H1 (cell line): ENCODE results near the gene MAN1C1. TPM values are rescaled to one million over a fixed set of nuclear protein-coding genes. Genes with fewer than 3 reads are reported as not detected.

ENCODE experiments used
- CTCF ChIA-PET: fragments of 300-600 bp; sonication (Branson Sonifier 250); formaldehyde crosslinking; loops from one replicate; lab custom pipeline; 2021; ENCODE audit not compliant: partially characterized antibody; lab: Charles Lee
- POLR2A ChIA-PET: fragments of 300-600 bp; sonication (Branson Sonifier 250); formaldehyde crosslinking; loops from one replicate; lab custom pipeline; 2021; ENCODE audit warnings: inconsistent platforms; ENCODE audit not compliant: partially characterized antibody; lab: Charles Lee
- DNase-seq, 2 experiments: peaks; one replicate each; pipeline versions ENCODE4 v3.0.0 to v3.0.0-alpha.2; 2010 to 2022; ENCODE audit warnings: low spot score in 2 of 2, low read depth in 1 of 2, mixed read lengths in 1 of 2
- FAIRE-seq: peaks from 2 replicates; lab custom pipeline; 2011; peaks lifted over from hg19 to GRCh38; lab: Jason Lieb, UNC
- H2AFZ ChIP-seq: 2 replicates; pipeline ENCODE4 v1.8.1; 2012; ENCODE audit warnings: low read length, inconsistent platforms
- H2AK5ac ChIP-seq: 2 replicates; pipeline ENCODE4 v1.6.1; 2013; ENCODE audit warnings: low read depth, low read length
- H2BK120ac ChIP-seq: replicated peaks from 2 replicates; pipeline ENCODE3; 2013; ENCODE audit warnings: low read depth, low read length, inconsistent platforms
- H2BK12ac ChIP-seq: 2 replicates; pipeline ENCODE4 v1.6.1; 2013; ENCODE audit warnings: low read depth, low read length
- H2BK15ac ChIP-seq: 2 replicates; pipeline ENCODE4 v1.6.1; 2013; ENCODE audit warnings: low read length
- H2BK20ac ChIP-seq: 2 replicates; pipeline ENCODE4 v1.6.1; 2013; ENCODE audit warnings: low read length
- H2BK5ac ChIP-seq: 2 replicates; pipeline ENCODE4 v1.6.1; 2013; ENCODE audit warnings: low read depth, low read length
- H3K14ac ChIP-seq: 2 replicates; pipeline ENCODE4 v1.6.1; 2013; ENCODE audit warnings: inconsistent platforms; ENCODE audit not compliant: insufficient read length
- H3K18ac ChIP-seq: 2 replicates; pipeline ENCODE4 v1.6.1; 2013; ENCODE audit warnings: low read length; ENCODE audit errors: extremely low read depth
- H3K23ac ChIP-seq: 2 replicates; pipeline ENCODE4 v1.6.1; 2013; ENCODE audit warnings: inconsistent platforms; ENCODE audit not compliant: insufficient read length
- H3K23me2 ChIP-seq: 2 replicates; pipeline ENCODE4 v1.6.1; 2013; ENCODE audit warnings: low read depth, low read length
- H3K27ac ChIP-seq: 2 replicates; pipeline ENCODE4 v1.6.1; 2011; ENCODE audit warnings: low read depth, low read length, inconsistent platforms
- H3K27me3 ChIP-seq, 4 experiments: replicated peaks in 1 of 4; 1 replicate in 1 of 4; 2 replicates in 3 of 4; pipeline versions ENCODE4 v1.6.1 to v1.8.1; 2011 to 2013; ENCODE audit warnings: low read length in 3 of 4, mild to moderate bottlenecking in 3 of 4, inconsistent platforms in 2 of 4, mixed read lengths in 2 of 4, moderate library complexity in 1 of 4; ENCODE audit not compliant: control insufficient read depth in 3 of 4, insufficient read depth in 3 of 4; ENCODE audit errors: extremely low read depth in 1 of 4
- H3K36me3 ChIP-seq, 4 experiments: 2 replicates each; pipeline versions ENCODE4 v1.6.1 to v1.8.1; 2011 to 2013; ENCODE audit warnings: mild to moderate bottlenecking in 4 of 4, low read length in 3 of 4, moderate library complexity in 2 of 4, control low read depth in 1 of 4, inconsistent platforms in 1 of 4; ENCODE audit not compliant: insufficient read depth in 4 of 4, control insufficient read depth in 2 of 4
- H3K4ac ChIP-seq: replicated peaks from 2 replicates; pipeline ENCODE3; 2013; ENCODE audit warnings: low read length, low read depth, mixed read lengths, inconsistent platforms; ENCODE audit not compliant: insufficient read length
- H3K4me1 ChIP-seq, 4 experiments: replicated peaks in 1 of 4; 1 replicate in 1 of 4; 2 replicates in 3 of 4; pipeline versions ENCODE4 v1.6.1 to v1.8.1; 2011 to 2013; ENCODE audit warnings: low read length in 3 of 4, inconsistent platforms in 2 of 4, mixed read lengths in 1 of 4; ENCODE audit not compliant: insufficient read depth in 4 of 4, control insufficient read depth in 3 of 4
- H3K4me2 ChIP-seq, 2 experiments: 2 replicates each; pipeline versions ENCODE4 v1.6.1 to v1.8.1; 2011 to 2013; ENCODE audit warnings: low read depth in 2 of 2, low read length in 2 of 2, control low read depth in 1 of 2, inconsistent platforms in 1 of 2, mild to moderate bottlenecking in 1 of 2; ENCODE audit not compliant: insufficient read depth in 1 of 2
- H3K4me3 ChIP-seq, 4 experiments: fragments of 200-600, 300-600 bp in 1 of 4; sonication (generic), shearing (Covaris generic), sonication (Bioruptor Twin) in 1 of 4; 2 replicates each; pipeline versions ENCODE4 v1.5.1 to v1.8.1; 2011 to 2016; ENCODE audit warnings: low read length in 4 of 4, low read depth in 3 of 4, control low read depth in 2 of 4, inconsistent platforms in 2 of 4, mild to moderate bottlenecking in 2 of 4, mixed read lengths in 1 of 4, moderate library complexity in 1 of 4; ENCODE audit not compliant: insufficient read depth in 2 of 4; ENCODE audit errors: extremely low read depth in 1 of 4
- H3K56ac ChIP-seq: replicated peaks from 2 replicates; pipeline ENCODE3; 2013; ENCODE audit warnings: low read depth, mild to moderate bottlenecking, mixed read lengths, low read length, inconsistent platforms; ENCODE audit not compliant: insufficient read length
- H3K79me1 ChIP-seq: 2 replicates; pipeline ENCODE4 v1.6.1; 2013; ENCODE audit warnings: low read depth, low read length, control low read depth
- H3K79me2 ChIP-seq, 2 experiments: 2 replicates each; pipeline versions ENCODE4 v1.6.1 to v1.8.1; 2012 to 2013; ENCODE audit warnings: low read length in 2 of 2, mild to moderate bottlenecking in 2 of 2, inconsistent platforms in 1 of 2; ENCODE audit not compliant: insufficient read depth in 2 of 2, control insufficient read depth in 1 of 2
- H3K9ac ChIP-seq, 4 experiments: replicated peaks in 1 of 4; 1 replicate in 1 of 4; 2 replicates in 3 of 4; pipeline versions ENCODE4 v1.6.1 to v1.8.1; 2011 to 2013; ENCODE audit warnings: low read depth in 3 of 4, low read length in 3 of 4, control low read depth in 2 of 4, mild to moderate bottlenecking in 2 of 4, moderate library complexity in 2 of 4, inconsistent platforms in 1 of 4; ENCODE audit errors: extremely low read depth in 1 of 4
- H3K9me3 ChIP-seq, 2 experiments: 2 replicates each; pipeline versions ENCODE4 v1.6.1 to v1.8.1; 2012 to 2013; ENCODE audit warnings: mild to moderate bottlenecking in 2 of 2, moderate library complexity in 2 of 2, control low read depth in 1 of 2, inconsistent platforms in 1 of 2, low read depth in 1 of 2, low read length in 1 of 2, mixed read lengths in 1 of 2; ENCODE audit not compliant: insufficient read depth in 2 of 2
- H4K20me1 ChIP-seq, 2 experiments: replicated peaks in 1 of 2; 2 replicates each; pipeline versions ENCODE3 to v1.8.1; 2011 to 2013; ENCODE audit warnings: inconsistent platforms in 2 of 2, low read length in 2 of 2, mild to moderate bottlenecking in 1 of 2; ENCODE audit not compliant: insufficient read depth in 2 of 2, control insufficient read depth in 1 of 2
- H4K5ac ChIP-seq: 2 replicates; pipeline ENCODE4 v1.6.1; 2013; ENCODE audit warnings: low read length, low read depth, mixed read lengths, inconsistent platforms; ENCODE audit not compliant: insufficient read length
- H4K8ac ChIP-seq: 2 replicates; pipeline ENCODE4 v1.8.0; 2013; ENCODE audit warnings: mild to moderate bottlenecking, moderate library complexity, low read length, inconsistent platforms; ENCODE audit not compliant: insufficient read depth; ENCODE audit errors: extremely low read depth
- H4K91ac ChIP-seq: replicated peaks from 2 replicates; pipeline ENCODE3; 2013; ENCODE audit warnings: low read length, mixed read lengths, inconsistent platforms; ENCODE audit not compliant: insufficient read length
- ASH2L ChIP-seq: fragments of 200-600, 300-600 bp; sonication (generic); IDR thresholded peaks from one replicate; pipeline ENCODE4 v1.7.1; 2017; ENCODE audit warnings: low read length
- KDM1A ChIP-seq: fragments of 200-600, 300-600 bp; sonication (generic); IDR thresholded peaks from 2 replicates; pipeline ENCODE4 v1.7.1; 2016; ENCODE audit warnings: mild to moderate bottlenecking, low read length, borderline replicate concordance
- POLR2A ChIP-seq, 2 experiments: IDR thresholded peaks; 1 replicate in 1 of 2; 2 replicates in 1 of 2; pipeline ENCODE4 v1.6.1; 2011; ENCODE audit warnings: low read depth in 2 of 2, low read length in 2 of 2, mild to moderate bottlenecking in 2 of 2; ENCODE audit errors: control extremely low read depth in 1 of 2
- ZNF274 ChIP-seq: IDR thresholded peaks from 2 replicates; pipeline ENCODE4 v1.7.0; 2012; ENCODE audit warnings: low read length, borderline replicate concordance; ENCODE audit errors: extremely low read depth
- WGBS, 2 experiments: shearing (Covaris generic) in 1 of 2; methylation state at CpG; one replicate each; pipeline versions ENCODE4 v1.1.6 to v1.1.7; 2013 to 2015; ENCODE audit warnings: low lambda C conversion rate in 2 of 2, mixed read lengths in 2 of 2, inconsistent platforms in 1 of 2, low coverage in 1 of 2, missing lambda C conversion rate in 1 of 2; ENCODE audit not compliant: insufficient replicate concordance in 2 of 2, insufficient coverage in 1 of 2, insufficient read length in 1 of 2; ENCODE audit errors: extremely low coverage in 1 of 2, missing lambda C conversion rate in 1 of 2; 5-methylcytosine and 5-hydroxymethylcytosine counted together
- polyA plus RNA-seq, 7 experiments: library from polyadenylated mRNA; depleted of rRNA in 3 of 7; stranded (reverse) in 5 of 7; unstranded in 2 of 7; fragments of >200 nt in 5 of 7; fragments of 200-250 nt in 2 of 7; gene quantifications; 1 replicate in 5 of 7; 2 replicates in 1 of 7; 4 replicates in 1 of 7; pipeline versions ENCODE4 v1.2.1 to v1.2.3, GENCODE V29; 2011 to 2013; ENCODE audit warnings: missing spikeins in 2 of 7, mixed read lengths in 2 of 7
- total RNA-seq: library from RNA; stranded (reverse); fragmentation: NEBNext Ultra II Directional; extraction: Animal tissue kit (Norgen Biotek cat#: 25700); gene quantifications from 2 replicates; pipeline ENCODE4 v1.2.1, GENCODE V29; 2021

The MAN1C1 gene
- total and polyA plus RNA-seq, 2 of the 8 experiments (the other 6 are each of a cell fraction or from before 2014, with no cell fraction given) = 7.8 to 15.2 TPM

DNA sequence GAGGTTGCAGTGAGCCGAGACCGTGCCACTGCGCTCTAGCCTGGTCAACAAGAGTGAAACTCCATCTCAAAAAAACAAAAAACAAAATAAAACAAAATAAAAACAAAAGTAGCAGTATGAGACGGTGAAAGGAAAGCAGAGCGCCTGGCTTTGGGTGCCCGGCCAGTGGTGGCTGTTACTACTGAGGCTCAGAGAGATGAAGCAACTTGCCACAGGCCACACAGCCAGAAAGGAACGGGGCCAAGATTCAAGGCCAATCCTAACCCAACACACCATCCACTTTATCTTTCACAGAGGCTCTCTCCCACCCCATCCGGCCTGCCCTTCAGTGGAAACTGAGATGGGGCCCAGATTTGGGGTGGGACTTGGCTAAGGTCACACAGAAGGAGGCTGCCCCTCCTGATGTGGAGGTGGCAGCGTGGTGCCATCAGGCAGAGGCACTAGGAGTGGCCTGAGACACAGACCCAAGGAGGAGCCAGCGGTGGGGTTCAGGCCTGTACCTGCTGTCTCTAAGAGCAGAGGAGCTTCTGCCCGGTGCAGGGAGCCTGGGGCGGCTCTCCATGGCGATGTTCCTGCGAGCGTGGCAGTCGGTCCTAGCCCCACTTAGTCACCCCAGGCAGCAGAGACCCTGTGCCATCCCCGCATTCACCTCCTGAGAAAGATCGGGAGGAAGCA lies 40.0 kb upstream of the MAN1C1 start:
- Histone ChIP-seq H3K23ac (no peak overlapping the region), H4K5ac (no peak overlapping the region), H3K4me1 (peaks cover 0 to 27% (median 17%) of the 10 kb centered on the region in 4 experiments; a peak in 6 of 7 replicates), H3K27ac (no peak overlapping the region), H4K8ac (no peak overlapping the region), H3K9ac (no peak overlapping the region), H3K36me3 (no peaks in the 10 kb centered on the region), H3K4me2 (no peak overlapping the region)
- CTCF ChIA-PET = interaction anchor here (1.0 to 1.1 kb wide), 2 partner anchors 31 to 54 kb away, joined by 3 read pairs; no protein-coding TSS in a partner anchor
- DNase-seq = no peak
- TF ChIP-seq POLR2A (IDR thresholded peaks at IDR 0.05; ENCODE audit: control extremely low read depth in 1 of 2, low read depth in 2 of 2, low read length in 2 of 2) (no peak), KDM1A (no peak), ASH2L (no peak), ZNF274 (no peak)
- TF ChIP-seq, all 59 proteins: peak for 0
- no peak overlapping the region for H3K56ac ChIP-seq
- peaks cover 0 to 4% of the 10 kb centered on the region in 2 experiments for H4K20me1 ChIP-seq
- no peak overlapping the region for H2BK120ac ChIP-seq
- no peaks in the 10 kb centered on the region for H3K27me3 ChIP-seq
- H2BK20ac ChIP-seq = no peak overlapping the region
- H2AK5ac ChIP-seq = no peak overlapping the region; the same call in 1 of the 2 replicates
- no peak overlapping the region for H3K4ac ChIP-seq
- H3K79me2 ChIP-seq = no peaks in the 10 kb centered on the region
- H3K4me3 ChIP-seq = no peak overlapping the region
- no peak for FAIRE-seq
- H3K79me1 ChIP-seq = no peaks in the 10 kb centered on the region
- no peaks in the 10 kb centered on the region for H3K9me3 ChIP-seq
- H2BK5ac ChIP-seq = peak overlapping the region; percentile 44; the same call in 1 of the 2 replicates
- no peaks in the 10 kb centered on the region for H3K23me2 ChIP-seq
- no peak overlapping the region for H2AFZ ChIP-seq
- H4K91ac ChIP-seq = no peak overlapping the region
- 86% methylated on average over 18 of the region's 18 CpGs; no CpG with 5 or more reads in 1 of the 2 experiments for WGBS, 2 experiments
- no peak overlapping the region for H3K14ac ChIP-seq
- POLR2A ChIA-PET = interaction anchor here (0.8 to 1.1 kb wide), 3 partner anchors 8 to 223 kb away, joined by 3 read pairs; partner anchors contain the start of gene SELENON
- H3K18ac ChIP-seq = peak overlapping the region; percentile 32
- H2BK12ac ChIP-seq = no peak overlapping the region
- no peak overlapping the region; the same call in 1 of the 2 replicates for H2BK15ac ChIP-seq
